Femur (tissue), 1 donor: ENCODE results near the gene HSF4.
A peak's percentile ranks its signal among the peaks of the same experiment; 100 is the strongest.

ENCODE experiments used
- DNase-seq: peaks from one replicate; pipeline ENCODE4 v3.0.0-alpha.2; 2017

The HSF4 gene

DNA sequence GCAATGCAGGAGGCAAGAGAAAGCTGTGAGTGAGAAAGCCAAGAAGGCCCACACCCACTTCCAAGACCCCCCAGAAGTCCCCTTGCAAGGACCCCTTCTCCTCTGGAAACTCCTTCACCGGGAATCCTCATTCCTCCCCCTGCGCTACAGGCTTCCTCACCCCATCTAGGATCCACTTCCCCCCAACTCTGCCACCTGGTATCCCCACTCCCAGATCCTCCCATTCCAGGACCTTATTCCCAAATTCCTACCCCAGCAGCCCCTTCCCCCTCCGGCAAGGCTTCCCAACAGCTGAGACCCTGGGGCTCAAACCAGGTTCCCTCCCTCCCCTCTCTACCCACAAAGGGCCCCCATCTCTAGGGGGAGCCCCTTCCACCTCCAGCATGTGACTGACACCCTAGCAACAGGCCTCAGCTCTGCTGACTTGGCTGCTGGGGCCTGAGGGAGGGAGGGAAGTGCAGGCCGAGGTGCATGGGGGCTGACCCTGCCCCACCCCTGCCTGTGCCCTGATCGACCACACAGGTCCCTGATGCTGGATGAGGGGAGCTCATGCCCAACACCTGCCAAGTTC lies 2.1 kb downstream of the HSF4 start:
- no peak for DNase-seq

DNA sequence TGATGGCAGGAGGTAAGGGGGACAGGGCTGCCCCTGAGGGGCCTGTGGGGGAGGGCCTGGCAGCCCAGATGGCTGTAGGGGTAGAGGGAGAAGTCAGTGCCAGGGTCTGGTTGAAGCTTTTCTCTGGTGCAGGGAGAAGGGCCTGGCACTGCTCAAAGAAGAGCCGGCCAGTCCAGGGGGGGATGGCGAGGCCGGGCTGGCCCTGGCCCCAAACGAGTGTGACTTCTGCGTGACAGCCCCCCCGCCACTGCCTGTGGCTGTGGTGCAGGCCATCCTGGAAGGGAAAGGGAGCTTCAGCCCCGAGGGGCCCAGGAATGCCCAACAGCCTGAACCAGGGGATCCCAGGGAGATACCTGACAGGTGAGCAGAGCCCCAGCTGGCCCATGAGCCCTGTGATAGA lies 3.0 kb downstream of the HSF4 start:
- no peak for DNase-seq

DNA sequence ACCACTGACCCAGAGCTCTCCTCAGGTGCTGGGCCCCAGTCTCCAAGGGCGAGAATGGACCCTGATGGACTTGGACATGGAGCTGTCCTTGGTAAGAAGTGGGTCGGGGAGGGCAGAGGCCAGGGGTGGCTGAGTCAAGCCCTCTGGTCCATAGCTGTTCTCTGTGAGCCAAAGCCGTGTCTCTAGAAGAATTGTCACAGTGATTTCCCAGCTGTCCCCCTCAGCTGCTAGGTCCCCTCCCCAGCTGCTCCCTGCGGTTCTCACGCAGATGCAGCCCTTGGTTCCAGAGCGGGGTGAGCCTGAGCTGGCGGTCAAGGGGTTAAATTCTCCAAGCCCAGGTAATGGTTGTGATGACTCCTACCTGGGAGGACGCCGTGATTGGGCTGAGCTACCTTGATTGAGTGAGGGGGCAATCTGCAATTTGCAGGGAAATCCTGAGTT lies 4.5 kb downstream of the HSF4 start:
- DNase-seq = no peak

GRCh38 chr16:67169642-67170167 lies 5.2 kb downstream of the HSF4 start:
- peak; percentile 34 for DNase-seq

DNA sequence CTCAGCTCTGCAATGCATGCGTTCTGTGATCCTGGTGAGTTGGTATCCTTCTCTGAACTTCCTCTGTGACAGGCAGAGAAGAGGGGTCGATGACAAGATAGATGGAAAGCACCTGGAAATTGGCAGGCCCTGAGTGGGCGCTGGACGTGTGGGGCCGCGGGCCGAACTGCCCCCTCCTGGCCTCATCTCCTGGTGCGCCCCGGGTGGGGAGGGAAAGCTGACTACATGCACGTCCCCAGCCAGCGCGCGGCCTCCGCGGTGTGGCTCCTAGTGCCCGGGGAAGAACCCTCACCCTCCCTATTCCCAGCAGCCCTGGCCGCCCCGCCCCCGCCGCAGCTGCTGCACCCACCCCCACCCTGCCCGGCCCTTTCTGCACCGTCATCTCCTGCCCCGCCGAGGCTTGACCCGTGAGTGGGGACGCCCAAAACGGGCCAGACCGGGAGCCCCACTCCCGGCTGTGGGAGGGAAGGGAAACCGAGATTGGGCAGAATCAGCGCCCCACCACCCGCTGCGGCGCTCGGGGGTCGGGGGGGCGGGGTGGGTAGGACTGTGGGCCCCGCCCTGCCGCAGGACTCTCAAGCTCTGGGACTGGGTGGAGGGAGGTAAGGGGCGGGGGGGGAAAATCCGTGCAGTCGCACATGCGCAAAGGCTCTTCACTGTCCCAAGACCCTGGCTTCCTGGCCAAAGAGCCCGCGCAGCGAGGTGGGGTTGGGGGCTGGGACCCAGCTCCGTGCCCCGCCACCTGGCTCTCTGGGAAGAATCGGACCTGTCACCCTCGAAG lies 5.8 kb downstream of the HSF4 start, which contains the start of gene NOL3:
Gene NOL3 (plus strand): TSS at position 371 of the 781 bp plus-strand sequence.
- DNase-seq = peak; percentile 77

DNA sequence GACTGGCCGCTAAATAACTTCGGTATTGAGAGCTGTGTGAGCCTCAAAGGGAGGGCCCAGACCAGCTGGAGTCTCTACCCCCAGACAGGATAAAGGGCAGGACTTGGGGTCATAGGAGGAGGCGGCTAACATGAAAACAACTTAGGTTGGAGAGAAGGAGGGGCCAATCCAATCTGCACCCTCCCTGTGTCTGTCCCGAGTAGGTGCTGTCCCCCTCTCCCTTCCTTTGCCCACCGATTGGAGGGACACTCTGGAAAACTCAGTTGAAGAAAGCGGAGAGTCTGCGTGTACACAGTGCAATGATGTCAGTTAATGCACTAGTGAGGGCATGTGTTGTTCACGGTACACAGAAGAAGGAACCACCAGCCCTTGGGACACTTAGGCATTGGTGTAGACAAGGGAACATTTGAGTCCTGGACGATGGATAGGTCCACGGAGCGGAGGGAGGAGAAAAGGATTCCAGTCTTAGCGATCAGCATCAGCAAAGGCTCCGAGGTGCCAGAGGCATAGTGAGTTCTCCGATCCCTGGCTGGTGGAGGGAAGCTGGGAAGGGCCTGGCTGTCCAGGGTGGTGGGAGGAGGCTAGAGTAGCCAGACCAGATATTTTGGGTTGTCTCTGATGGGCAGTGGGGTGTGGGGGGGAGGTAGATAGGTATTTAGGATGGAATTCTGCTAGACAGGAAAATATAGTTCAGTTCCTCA lies 6.6 kb downstream of the HSF4 start:
- no peak for DNase-seq

GRCh38 chr16:67173323-67173722 lies 8.8 kb downstream of the HSF4 start:
- no peak for DNase-seq

- peak; percentile 84 for DNase-seq
These were observed 9.5 kb downstream of the HSF4 start for GRCh38 chr16:67173808-67174705.

DNA sequence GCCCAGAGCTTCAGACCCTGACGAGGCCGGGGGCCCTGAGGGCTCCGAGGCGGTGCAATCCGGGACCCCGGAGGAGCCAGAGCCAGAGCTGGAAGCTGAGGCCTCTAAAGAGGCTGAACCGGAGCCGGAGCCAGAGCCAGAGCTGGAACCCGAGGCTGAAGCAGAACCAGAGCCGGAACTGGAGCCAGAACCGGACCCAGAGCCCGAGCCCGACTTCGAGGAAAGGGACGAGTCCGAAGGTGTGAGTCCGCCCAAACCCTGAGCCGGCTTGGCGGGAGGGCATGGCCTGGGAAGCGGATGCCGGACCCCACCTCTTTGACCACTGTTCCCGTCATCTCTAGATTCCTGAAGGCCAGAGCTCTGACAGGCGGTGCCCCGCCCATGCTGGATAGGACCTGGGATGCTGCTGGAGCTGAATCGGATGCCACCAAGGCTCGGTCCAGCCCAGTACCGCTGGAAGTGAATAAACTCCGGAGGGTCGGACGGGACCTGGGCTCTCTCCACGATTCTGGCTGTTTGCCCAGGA lies 10.2 kb downstream of the HSF4 start:
- peak; percentile 35 for DNase-seq

DNA sequence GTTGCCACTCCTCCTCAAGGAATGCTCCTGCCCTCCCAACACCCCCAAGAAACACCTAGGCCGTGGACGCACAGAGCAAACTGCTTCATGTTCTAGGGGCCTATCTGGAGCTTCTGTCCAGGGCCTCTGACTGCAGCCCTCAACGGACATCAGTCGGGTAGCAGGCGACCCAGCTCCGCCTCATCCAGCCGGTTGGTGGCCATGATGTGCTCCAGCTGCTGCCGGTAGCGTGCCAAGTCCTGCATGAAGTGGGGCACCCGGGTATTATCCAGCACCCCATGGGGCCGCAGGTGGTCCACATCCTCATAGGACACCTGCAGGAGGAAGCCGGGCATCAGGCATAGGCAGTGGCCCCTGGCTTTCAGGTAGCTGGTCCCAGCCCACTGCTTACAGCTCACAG lies 12.1 kb downstream of the HSF4 start:
- no peak for DNase-seq

GRCh38 chr16:67177743-67178699 lies 13.5 kb downstream of the HSF4 start:
- no peak for DNase-seq

- DNase-seq = no peak
These were observed 15.0 kb downstream of the HSF4 start for GRCh38 chr16:67179421-67180080.

DNA sequence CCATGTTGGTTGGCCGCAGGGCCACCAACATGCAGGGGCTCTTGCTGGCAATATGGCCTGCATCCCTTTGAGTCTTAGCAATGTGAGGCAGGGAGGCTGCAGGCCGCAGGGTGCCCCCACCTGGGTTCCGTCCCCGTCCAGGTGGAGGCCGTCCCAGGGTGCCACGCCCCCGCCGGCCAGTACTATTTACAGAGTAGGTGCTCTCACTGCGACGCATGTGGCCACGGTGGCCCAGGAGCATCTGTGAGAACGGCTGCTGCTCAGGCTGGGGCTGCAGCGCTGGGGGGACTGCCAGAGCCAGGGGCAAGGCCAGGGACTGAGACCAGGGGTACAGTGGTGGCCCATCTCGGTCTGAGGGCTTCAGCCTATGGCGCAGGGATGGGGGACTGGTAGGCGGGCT lies 15.6 kb downstream of the HSF4 start:
- no peak for DNase-seq

DNA sequence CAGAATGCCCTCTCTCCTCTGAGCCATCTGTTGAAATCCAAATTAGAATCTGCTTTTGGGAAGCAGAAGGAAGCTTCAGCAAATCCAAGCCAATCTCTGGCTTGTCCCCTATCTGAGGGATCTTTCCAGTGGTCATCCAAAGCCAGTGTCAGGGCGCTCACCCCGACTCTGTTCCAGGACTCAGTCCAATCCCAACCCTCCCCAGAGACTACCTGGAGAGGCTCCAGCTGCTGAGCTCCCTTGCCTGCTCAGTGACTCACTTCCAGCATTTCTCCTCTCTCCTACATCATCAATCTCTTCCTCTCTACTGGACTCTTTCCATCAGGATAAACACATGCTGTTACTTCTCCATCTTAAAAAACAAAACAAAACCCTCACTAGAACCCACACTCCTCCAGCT lies 16.8 kb downstream of the HSF4 start:
- DNase-seq = no peak

GRCh38 chr16:67182288-67182687 lies 17.7 kb downstream of the HSF4 start:
- no peak for DNase-seq

GRCh38 chr16:67183284-67183626 lies 18.7 kb downstream of the HSF4 start:
- no peak for DNase-seq

- peak; percentile 97 for DNase-seq
These were observed 19.3 kb downstream of the HSF4 start, which contains the start of gene MATCAP1 for GRCh38 chr16:67183627-67184452. TSS of gene MATCAP1 (minus strand) at chr16:67183963. CDS start at chr16:67180610, 3,353 bp downstream.

GRCh38 chr16:67184453-67184994 lies 20.0 kb downstream of the HSF4 start:
- DNase-seq = no peak

DNA sequence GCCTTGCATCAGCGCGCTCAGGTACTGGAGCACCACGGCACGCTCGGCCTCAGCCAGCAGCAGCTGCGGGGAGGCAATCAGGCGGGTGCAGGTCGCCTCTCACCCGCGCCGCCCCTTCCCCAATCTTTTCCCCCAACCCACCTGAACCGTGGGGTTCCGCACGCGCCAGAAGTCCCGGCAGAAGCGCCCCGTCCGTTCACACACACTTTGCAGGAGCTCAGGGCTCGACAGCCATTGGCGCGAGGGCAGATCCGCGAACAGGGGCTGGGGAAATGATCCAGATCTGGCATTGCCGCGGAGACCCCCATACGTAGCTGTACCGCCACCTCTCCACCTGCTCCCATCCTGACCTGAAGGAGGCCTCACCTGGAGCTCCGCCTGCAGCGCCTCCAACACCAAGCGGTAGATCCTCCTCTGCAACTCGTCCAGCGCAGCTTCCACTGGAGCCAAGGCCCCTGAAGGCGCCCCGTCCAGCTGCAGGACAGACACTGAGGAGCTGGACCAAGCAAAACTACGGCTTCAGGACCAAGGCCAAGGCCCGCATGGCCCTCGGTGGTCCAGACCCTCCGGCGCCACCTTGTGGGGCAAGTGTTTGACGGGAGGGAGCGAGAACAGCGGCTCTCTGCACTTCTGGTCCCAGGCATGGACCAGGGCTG lies 20.6 kb downstream of the HSF4 start:
- peak; percentile 94 for DNase-seq
